Gastrocnemius medialis (tissue), 4 donors: Measurements from ENCODE around the gene ECM1. TPM values are rescaled to one million over a fixed set of nuclear protein-coding genes. Genes with fewer than 3 reads are reported as not detected.

Experiments
- ATAC-seq, 2 donors: fragments of 150-250 bp; one replicate each; pipeline ENCODE4 v1.9.1; 2016
- DNase-seq, 2 donors: peaks; one replicate each; pipeline ENCODE4 v3.0.0-alpha.2; 2019
- H3K27ac ChIP-seq, 4 donors: fragments of 200-600 bp; sonication (generic); 1 replicate in 1 of 4; 2 replicates in 3 of 4; pipeline ENCODE4 v1.5.1; 2016 to 2018; ENCODE audit warnings: mild to moderate bottlenecking in 2 of 4, moderate library complexity in 1 of 4
- H3K27me3 ChIP-seq, 3 donors: fragments of 200-600 bp; sonication (generic) in 2 of 3; 1 replicate in 1 of 3; 2 replicates in 2 of 3; pipeline versions ENCODE4 v1.5.1 to v1.6.0; 2016 to 2019; ENCODE audit warnings: mild to moderate bottlenecking in 1 of 3, moderate library complexity in 1 of 3
- H3K36me3 ChIP-seq, 2 donors: fragments of 200-600 bp; sonication (generic) in 1 of 2; one replicate each; pipeline ENCODE4 v1.5.1; 2017 to 2018
- H3K4me1 ChIP-seq, 2 donors: fragments of 200-600 bp; sonication (generic) in 1 of 2; one replicate each; pipeline ENCODE4 v1.5.1; 2016 to 2017; ENCODE audit warnings: mild to moderate bottlenecking in 2 of 2
- H3K4me3 ChIP-seq, 4 donors: fragments of 200-600 bp; sonication (generic) in 3 of 4; 1 replicate in 1 of 4; 2 replicates in 3 of 4; pipeline ENCODE4 v1.5.1; 2016 to 2019; ENCODE audit warnings: mild to moderate bottlenecking in 2 of 4
- H3K9me3 ChIP-seq, 3 donors: fragments of 200-600 bp; sonication (generic) in 2 of 3; 1 replicate in 1 of 3; 2 replicates in 2 of 3; pipeline ENCODE4 v1.5.1; 2016 to 2019
- POLR2A ChIP-seq, 2 donors: fragments of 450-650 bp; IDR thresholded peaks; one replicate each; pipeline ENCODE4 v1.6.1; 2017; ENCODE audit warnings: antibody characterized with exemption in 2 of 2, mild to moderate bottlenecking in 2 of 2, moderate library complexity in 2 of 2
- in situ Hi-C, 4 donors: fragments of 200-750 bp; cut with MboI; loops; one replicate each; pipeline versions ENCODE4 v1.15.0 to v1.8.0; 2017; ENCODE audit warnings: low sequenced_read_pairs in 4 of 4
- intact Hi-C: fragments of 100-400 bp; cut with DNase I; formaldehyde crosslinking; loops from one replicate; pipeline ENCODE4 v1.15.1; 2023; ENCODE audit warnings: low total_unique reads
- total RNA-seq, 4 donors: library from RNA; depleted of rRNA; stranded (reverse); fragments of >200 nt; gene quantifications; one replicate each; pipeline versions ENCODE4 v1.1.0 to v1.2.3, GENCODE V29; 2016
- TF ChIP-seq, protein P1 (sequence below), 5 experiments: fragments of 450-650 bp in 3 of 5; fragments of 200-600 bp in 2 of 5; sonication (generic) in 2 of 5; IDR thresholded peaks in 4 of 5; conservative IDR thresholded peaks in 1 of 5; 1 replicate in 4 of 5; 2 replicates in 1 of 5; pipeline ENCODE4 v1.5.1; 2016 to 2019; ENCODE audit warnings: antibody characterized with exemption in 5 of 5, mild to moderate bottlenecking in 3 of 5, moderate library complexity in 3 of 5

ECM1 gene
- total RNA-seq, 4 donors from 2014 or later, result 1.5 to 8.5 (median 5.6) TPM

DNA sequence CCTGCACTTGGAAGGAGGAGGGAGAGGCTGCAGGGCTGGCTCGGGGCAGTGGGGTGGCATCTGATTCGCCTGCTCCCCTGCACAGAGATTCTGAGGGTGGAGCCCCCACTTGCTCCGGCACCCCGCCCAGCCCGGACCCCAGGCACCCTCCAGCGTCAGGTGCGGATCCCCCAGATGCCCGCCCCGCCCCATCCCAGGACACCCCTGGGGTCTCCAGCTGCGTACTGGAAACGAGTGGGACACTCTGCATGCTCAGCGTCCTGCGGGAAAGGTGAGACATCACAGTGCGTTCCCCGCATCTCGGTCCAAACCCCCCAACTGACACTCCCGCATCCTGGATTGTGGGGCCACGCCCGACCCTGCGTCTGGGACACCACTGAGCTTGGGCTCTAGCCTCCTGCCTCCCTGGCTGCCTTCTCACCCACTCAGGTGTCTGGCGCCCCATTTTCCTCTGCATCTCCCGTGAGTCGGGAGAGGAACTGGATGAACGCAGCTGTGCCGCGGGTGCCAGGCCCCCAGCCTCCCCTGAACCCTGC, 49.2 kb downstream of the ECM1 start:
- Histone ChIP-seq H3K27ac (no peak overlapping the region), H3K36me3 (no peaks in the 10 kb centered on the region), H3K9me3 (no peaks in the 10 kb centered on the region), H3K4me1 (peaks cover 35 to 36% of the 10 kb centered on the region in 2 donors), H3K27me3 (no peaks in the 10 kb centered on the region), H3K4me3 (no peak overlapping the region)
- in situ Hi-C loops, result loop anchor here in 1 of 4 donors (5.0 kb wide), 1 partner anchor 65 kb away; no protein-coding TSS in a partner anchor
- intact Hi-C loops, result no loop called here
- TF ChIP-seq, protein P1, sequence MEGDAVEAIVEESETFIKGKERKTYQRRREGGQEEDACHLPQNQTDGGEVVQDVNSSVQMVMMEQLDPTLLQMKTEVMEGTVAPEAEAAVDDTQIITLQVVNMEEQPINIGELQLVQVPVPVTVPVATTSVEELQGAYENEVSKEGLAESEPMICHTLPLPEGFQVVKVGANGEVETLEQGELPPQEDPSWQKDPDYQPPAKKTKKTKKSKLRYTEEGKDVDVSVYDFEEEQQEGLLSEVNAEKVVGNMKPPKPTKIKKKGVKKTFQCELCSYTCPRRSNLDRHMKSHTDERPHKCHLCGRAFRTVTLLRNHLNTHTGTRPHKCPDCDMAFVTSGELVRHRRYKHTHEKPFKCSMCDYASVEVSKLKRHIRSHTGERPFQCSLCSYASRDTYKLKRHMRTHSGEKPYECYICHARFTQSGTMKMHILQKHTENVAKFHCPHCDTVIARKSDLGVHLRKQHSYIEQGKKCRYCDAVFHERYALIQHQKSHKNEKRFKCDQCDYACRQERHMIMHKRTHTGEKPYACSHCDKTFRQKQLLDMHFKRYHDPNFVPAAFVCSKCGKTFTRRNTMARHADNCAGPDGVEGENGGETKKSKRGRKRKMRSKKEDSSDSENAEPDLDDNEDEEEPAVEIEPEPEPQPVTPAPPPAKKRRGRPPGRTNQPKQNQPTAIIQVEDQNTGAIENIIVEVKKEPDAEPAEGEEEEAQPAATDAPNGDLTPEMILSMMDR (IDR thresholded peaks at IDR 0.05 in 4 of 5, conservative IDR thresholded peaks at IDR 0.05 in 1 of 5), result no peak
- TF ChIP-seq POLR2A (IDR thresholded peaks at IDR 0.05), result no peak
- ATAC-seq (no peak), DNase-seq (no peak)

DNA sequence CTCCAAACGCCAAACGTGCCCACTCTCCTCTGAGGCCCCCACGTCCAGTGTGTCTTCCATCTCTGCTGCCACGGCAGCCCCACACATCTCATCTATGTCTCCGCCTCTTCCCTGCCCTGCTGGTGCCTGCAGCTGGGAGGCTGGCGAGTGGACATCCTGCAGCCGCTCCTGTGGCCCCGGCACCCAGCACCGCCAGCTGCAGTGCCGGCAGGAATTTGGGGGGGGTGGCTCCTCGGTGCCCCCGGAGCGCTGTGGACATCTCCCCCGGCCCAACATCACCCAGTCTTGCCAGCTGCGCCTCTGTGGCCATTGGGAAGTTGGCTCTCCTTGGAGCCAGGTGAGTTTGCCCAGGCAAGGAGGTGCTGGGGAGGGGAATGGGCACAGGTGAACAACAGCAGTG, 49.9 kb downstream of the ECM1 start:
- peak overlapping the region; percentile 100 for H3K27ac ChIP-seq
- H3K9me3 ChIP-seq, result no peaks in the 10 kb centered on the region
- intact Hi-C loops (no loop called here), in situ Hi-C loops (loop anchor here in 1 of 4 donors (5.0 kb wide), 1 partner anchor 64 kb away; no protein-coding TSS in a partner anchor)
- peaks cover 36 to 37% of the 10 kb centered on the region in 2 donors for H3K4me1 ChIP-seq
- TF ChIP-seq POLR2A (IDR thresholded peaks at IDR 0.05), result no peak
- TF ChIP-seq, protein P1 (IDR thresholded peaks at IDR 0.05 in 4 of 5, conservative IDR thresholded peaks at IDR 0.05 in 1 of 5), result no peak
- no peak for DNase-seq
- no peaks in the 10 kb centered on the region for H3K27me3 ChIP-seq
- ATAC-seq, result no peak
- H3K4me3 ChIP-seq, result no peak overlapping the region
- H3K36me3 ChIP-seq, result no peaks in the 10 kb centered on the region

DNA sequence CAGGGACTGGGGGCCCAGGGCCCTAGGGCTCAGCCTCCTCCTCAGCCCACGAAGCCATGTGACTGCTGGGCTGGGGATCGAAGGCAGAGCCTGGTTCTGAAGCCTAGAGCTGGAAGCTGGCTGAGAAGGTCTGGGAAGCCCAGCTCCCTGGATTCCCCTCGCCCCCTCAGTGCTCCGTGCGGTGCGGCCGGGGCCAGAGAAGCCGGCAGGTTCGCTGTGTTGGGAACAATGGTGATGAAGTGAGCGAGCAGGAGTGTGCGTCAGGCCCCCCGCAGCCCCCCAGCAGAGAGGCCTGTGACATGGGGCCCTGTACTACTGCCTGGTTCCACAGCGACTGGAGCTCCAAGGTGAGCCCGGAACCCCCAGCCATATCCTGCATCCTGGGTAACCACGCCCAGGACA, 50.4 kb downstream of the ECM1 start:
- no peak for ATAC-seq
- in situ Hi-C loops (loop anchor here in 1 of 4 donors (5.0 kb wide), 1 partner anchor 64 kb away; no protein-coding TSS in a partner anchor), intact Hi-C loops (no loop called here)
- no peak for TF ChIP-seq POLR2A (IDR thresholded peaks at IDR 0.05)
- TF ChIP-seq, protein P1 (IDR thresholded peaks at IDR 0.05 in 4 of 5, conservative IDR thresholded peaks at IDR 0.05 in 1 of 5), result no peak
- peak overlapping the region in 1 of 4 donors; percentile 17 for H3K4me3 ChIP-seq
- H3K36me3 ChIP-seq, result no peaks in the 10 kb centered on the region
- no peaks in the 10 kb centered on the region for H3K9me3 ChIP-seq
- H3K27ac ChIP-seq, result peak overlapping the region; percentile 100
- no peak for DNase-seq
- peaks cover 37% of the 10 kb centered on the region in 2 donors for H3K4me1 ChIP-seq
- H3K27me3 ChIP-seq, result no peaks in the 10 kb centered on the region

DNA sequence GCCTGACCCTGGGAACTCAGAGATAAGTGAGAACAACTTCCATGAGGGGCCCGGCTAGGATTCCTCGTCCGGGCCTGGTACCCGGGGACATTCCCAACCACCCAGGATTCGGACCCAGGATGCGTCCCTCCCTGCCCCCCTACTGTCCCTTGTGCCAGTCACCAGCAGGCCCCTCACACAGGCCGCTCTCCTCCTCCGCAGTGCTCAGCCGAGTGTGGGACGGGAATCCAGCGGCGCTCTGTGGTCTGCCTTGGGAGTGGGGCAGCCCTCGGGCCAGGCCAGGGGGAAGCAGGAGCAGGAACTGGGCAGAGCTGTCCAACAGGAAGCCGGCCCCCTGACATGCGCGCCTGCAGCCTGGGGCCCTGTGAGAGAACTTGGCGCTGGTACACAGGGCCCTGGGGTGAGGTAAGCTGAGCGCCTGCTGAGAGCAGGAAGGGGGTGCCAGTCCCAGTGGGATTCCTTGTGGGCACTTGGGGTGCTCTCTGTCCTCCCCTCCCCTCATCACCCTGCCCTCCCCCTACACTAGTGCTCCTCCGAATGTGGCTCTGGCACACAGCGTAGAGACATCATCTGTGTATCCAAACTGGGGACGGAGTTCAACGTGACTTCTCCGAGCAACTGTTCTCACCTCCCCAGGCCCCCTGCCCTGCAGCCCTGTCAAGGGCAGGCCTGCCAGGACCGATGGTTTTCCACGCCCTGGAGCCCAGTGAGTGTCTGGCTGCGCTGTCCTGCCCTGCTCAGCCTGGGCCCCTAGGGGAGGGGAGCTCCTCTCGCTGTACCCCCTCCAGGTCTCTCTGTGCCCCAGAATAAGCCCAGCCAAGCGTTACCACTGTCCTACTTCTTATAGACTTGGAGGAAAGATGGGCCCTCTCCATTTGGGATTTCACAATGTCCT, 51.1 kb downstream of the ECM1 start:
- DNase-seq, result no peak
- H3K36me3 ChIP-seq, result no peaks in the 10 kb centered on the region
- no peaks in the 10 kb centered on the region for H3K27me3 ChIP-seq
- intact Hi-C loops, result no loop called here
- in situ Hi-C loops, result loop anchor here in 1 of 4 donors (5.0 kb wide), 1 partner anchor 63 kb away; no protein-coding TSS in a partner anchor
- H3K27ac ChIP-seq, result peak overlapping the region; percentile 100
- peaks cover 39 to 40% of the 10 kb centered on the region in 2 donors for H3K4me1 ChIP-seq
- TF ChIP-seq, protein P1 (IDR thresholded peaks at IDR 0.05 in 4 of 5, conservative IDR thresholded peaks at IDR 0.05 in 1 of 5), result no peak
- no peak for TF ChIP-seq POLR2A (IDR thresholded peaks at IDR 0.05)
- ATAC-seq, result no peak
- H3K9me3 ChIP-seq, result no peaks in the 10 kb centered on the region
- peak overlapping the region in 2 of 4 donors; percentile 17 to 25 for H3K4me3 ChIP-seq
